Measurements from ENCODE around the gene ZNF747. TPM values are rescaled to one million over a fixed set of nuclear protein-coding genes. Genes with fewer than 3 reads are reported as not detected.

ZNF747 gene
- total RNA-seq, 1 donor from 2014 or later: 21.6 TPM

DNA sequence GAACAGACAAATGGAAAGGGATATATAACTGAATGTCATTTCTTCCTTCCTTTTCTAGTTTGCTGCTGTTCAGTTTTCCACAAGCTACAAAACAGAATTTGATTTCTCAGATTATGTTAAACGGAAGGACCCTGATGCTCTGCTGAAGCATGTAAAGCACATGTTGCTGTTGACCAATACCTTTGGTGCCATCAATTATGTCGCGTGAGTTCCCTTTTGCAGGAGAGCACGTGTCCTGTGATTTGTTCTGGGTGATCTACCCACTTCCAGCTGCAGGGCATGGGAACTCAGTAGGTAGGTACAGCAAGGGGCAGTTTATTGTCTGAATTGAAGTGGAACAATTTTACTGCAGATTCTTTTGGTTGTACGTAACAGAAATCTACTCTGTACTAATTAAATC, 53.3 kb downstream of the ZNF747 start:
- CTCF ChIA-PET: interaction anchor here (0.9 to 2.5 kb wide), 3 partner anchors 8 to 54 kb away, joined by 3 to 8 read pairs (median 3); no protein-coding TSS in a partner anchor
- Mint-ChIP-seq H3K36me3 (ENCODE audit: low read depth) (peaks cover 70% of the 10 kb centered on the region), H3K27me3 (no peaks in the 10 kb centered on the region), H3K4me1 (peaks cover 28% of the 10 kb centered on the region), H3K9me3 (no peaks in the 10 kb centered on the region), H3K27ac (no peak overlapping the region), H3K4me3 (no peak overlapping the region)
- POLR2A ChIA-PET: interaction anchor here (0.6 to 2.3 kb wide), 9 partner anchors 8 to 1096 kb away, joined by 3 to 11 read pairs (median 7); partner anchors contain the start of gene DCTPP1
- ATAC-seq (ENCODE audit: low read depth) (no peak), DNase-seq (no peak)
- intact Hi-C loops (cut with micrococcal nuclease): no loop called here
- TF ChIP-seq, protein P1, sequence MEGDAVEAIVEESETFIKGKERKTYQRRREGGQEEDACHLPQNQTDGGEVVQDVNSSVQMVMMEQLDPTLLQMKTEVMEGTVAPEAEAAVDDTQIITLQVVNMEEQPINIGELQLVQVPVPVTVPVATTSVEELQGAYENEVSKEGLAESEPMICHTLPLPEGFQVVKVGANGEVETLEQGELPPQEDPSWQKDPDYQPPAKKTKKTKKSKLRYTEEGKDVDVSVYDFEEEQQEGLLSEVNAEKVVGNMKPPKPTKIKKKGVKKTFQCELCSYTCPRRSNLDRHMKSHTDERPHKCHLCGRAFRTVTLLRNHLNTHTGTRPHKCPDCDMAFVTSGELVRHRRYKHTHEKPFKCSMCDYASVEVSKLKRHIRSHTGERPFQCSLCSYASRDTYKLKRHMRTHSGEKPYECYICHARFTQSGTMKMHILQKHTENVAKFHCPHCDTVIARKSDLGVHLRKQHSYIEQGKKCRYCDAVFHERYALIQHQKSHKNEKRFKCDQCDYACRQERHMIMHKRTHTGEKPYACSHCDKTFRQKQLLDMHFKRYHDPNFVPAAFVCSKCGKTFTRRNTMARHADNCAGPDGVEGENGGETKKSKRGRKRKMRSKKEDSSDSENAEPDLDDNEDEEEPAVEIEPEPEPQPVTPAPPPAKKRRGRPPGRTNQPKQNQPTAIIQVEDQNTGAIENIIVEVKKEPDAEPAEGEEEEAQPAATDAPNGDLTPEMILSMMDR (IDR thresholded peaks at IDR 0.05): no peak

Other genes starting within 250 kb of the ZNF747 start
- gene CD2BP2, start 179.6 kb downstream of the ZNF747 start, total RNA-seq: 87.8 and 88.0 TPM in 2 replicates
- 46.3 and 50.2 TPM in 2 replicates for gene TBC1D10B, start 164.4 kb downstream of the ZNF747 start, total RNA-seq
- gene MYL11, start 160.1 kb downstream of the ZNF747 start, total RNA-seq: not detected in 2 replicates
- gene SEPTIN1, start 152.3 kb downstream of the ZNF747 start, total RNA-seq: 192 and 199 TPM in 2 replicates
- 11.7 and 13.0 TPM in 2 replicates for gene ZNF48, start 139.4 kb downstream of the ZNF747 start, total RNA-seq
- 4.4 and 5.2 TPM in 2 replicates for gene ZNF771, start 127.3 kb downstream of the ZNF747 start, total RNA-seq
- gene DCTPP1, start 104.8 kb downstream of the ZNF747 start, total RNA-seq: 66.7 and 81.5 TPM in 2 replicates
- 79.1 and 80.0 TPM in 2 replicates for gene SEPHS2, start 89.0 kb downstream of the ZNF747 start, total RNA-seq
- 216 and 240 TPM in 2 replicates for gene ITGAL, start 62.1 kb downstream of the ZNF747 start, total RNA-seq
- gene ZNF768, start 8.3 kb downstream of the ZNF747 start, total RNA-seq: 29.2 and 30.7 TPM in 2 replicates
- 16.1 and 19.2 TPM in 2 replicates for gene ZNF764, start 23.5 kb upstream of the ZNF747 start, total RNA-seq
- 13.9 and 14.7 TPM in 2 replicates for gene ZNF688, start 36.9 kb upstream of the ZNF747 start, total RNA-seq
- gene ZNF785, start 50.8 kb upstream of the ZNF747 start, total RNA-seq: 20.0 and 22.8 TPM in 2 replicates
- gene ZNF689, start 75.5 kb upstream of the ZNF747 start, total RNA-seq: 10.1 and 11.6 TPM in 2 replicates
- 63.5 and 77.9 TPM in 2 replicates for gene PRR14, start 116.1 kb upstream of the ZNF747 start, total RNA-seq
- 166 and 204 TPM in 2 replicates for gene FBRS, start 123.6 kb upstream of the ZNF747 start, total RNA-seq
- gene SRCAP, start 164.3 kb upstream of the ZNF747 start, total RNA-seq: 109 and 123 TPM in 2 replicates
- 45.3 and 51.4 TPM in 2 replicates for gene PHKG2, start 213.6 kb upstream of the ZNF747 start, total RNA-seq
- 6.2 and 8.8 TPM in 2 replicates for gene CFAP119, start 227.2 kb upstream of the ZNF747 start, total RNA-seq
- gene RNF40, start 227.5 kb upstream of the ZNF747 start, total RNA-seq: 99.6 and 117 TPM in 2 replicates

Measured in activated B cell treated with CpG ODN at 0.5 μM for 24 hours (primary cell).